NCI-H510A (cell line): ENCODE results near the gene KLF18.
"Not testable (repeated sequence)": the region's sequence is repeated elsewhere in the genome, so short reads cannot be mapped to it uniquely, and the experiment has no call there.

Experiments used
- DNase-seq: peaks from one replicate; lab custom pipeline; 2025; lab: John Stamatoyannopoulos, UW

The KLF18 gene

DNA sequence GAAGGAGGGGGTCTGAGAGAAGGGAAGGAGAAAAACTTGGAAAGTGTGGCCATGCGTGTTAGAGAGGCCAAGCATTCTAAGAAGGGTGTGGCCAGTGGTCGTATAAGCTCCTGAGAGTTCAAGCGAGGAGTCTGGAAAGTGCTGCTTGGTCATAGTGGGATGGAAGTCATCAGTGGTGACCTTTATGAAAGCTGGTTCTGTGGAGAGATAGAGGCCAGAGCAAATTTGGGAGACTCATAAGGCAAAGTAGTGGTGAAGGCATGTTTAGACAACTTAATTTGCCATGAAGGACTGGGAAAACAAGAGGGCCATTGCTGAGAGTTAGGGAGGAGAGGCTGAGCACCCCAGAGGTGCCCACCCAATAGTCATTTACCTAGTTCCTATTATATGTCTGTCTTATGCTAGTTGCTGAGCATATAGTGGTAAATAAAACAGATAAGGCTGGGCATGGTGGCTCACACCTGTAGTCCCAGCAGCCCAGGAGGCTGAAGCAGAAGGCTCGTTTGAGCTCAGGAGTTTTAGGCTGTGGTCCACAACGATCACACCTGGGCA lies 21.0 kb downstream of the KLF18 start:
- no peak for DNase-seq

DNA sequence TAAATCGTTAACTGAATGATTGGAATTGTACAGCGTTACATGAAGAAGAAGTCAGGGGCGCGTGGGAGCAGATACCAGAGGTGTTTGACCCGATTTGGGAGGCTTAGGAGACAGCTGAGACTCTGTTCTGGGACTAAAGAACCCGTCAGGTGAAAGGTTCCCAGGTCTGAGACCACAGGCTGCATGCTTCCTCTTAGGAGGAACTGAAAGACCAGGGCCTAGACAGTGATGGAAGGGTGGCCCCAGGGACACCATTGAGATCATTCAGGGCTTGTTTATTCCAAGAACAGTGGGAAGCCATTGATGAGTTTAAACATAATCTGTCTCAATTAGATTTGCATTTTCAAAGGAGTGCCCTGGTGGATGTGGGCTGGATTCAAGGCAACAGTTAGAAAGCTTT lies 21.9 kb downstream of the KLF18 start:
- DNase-seq, result no peak

DNA sequence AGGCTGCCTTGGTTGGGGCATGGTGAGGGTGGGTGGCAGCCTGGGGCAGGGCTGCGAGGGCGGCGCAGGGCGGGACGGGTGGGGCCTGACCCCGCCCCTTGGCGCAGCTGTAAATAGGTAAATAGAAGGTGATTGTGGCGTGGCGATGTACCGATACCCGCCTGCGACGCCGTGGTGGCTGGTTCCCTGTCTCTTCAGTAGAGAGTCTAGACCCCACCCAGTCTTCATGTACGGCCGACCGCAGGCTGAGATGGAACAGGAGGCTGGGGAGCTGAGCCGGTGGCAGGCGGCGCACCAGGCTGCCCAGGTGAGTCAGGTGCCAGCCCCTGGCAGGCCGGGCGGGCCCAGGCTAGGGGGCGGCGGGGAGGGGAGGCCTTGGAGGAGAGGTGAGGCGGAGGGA lies 22.7 kb downstream of the KLF18 start, which contains the start of gene KLF17:
TSS of gene KLF17 (plus strand) at position 140 of the 400 bp plus-strand sequence. CDS start at position 227, 87 bp downstream.
- DNase-seq, result no peak

DNA sequence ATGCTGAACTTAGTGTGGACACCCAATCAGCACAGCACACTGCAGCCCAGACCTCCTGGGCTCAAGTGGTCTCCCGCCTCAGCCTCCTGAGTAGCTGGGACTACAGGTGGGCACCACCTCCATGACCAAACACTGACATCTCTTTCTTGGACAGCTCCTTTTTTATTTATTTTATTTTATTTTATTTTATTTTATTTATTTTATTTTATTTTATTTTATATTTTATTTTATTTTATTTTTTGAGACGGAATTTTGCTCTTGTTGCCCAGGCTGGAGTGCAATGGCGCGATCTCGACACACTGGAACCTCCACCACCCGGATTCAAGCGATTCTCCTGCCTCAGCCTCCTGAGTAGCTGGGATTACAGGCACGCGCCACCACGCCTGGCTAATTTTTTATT lies 24.2 kb downstream of the KLF18 start:
- DNase-seq, result not testable (repeated sequence)

DNA sequence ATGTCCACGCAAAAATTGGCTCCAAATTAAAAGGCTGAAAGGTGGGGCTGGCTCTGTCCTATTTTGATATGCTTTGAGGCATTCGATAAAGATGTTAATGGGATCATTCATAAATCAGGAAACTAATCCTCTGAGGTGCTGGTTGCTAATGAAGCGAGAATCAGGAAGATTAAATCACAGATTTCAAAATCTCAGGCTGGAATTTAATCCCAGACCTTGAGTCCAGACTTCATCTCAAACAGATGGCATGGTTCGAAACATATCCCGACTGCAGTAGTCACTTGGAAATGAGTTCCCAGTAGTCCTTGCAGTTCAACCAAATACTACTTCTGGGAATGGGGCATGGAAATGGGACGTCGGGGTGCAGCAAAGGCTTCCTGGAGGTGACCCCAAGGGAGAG lies 27.3 kb downstream of the KLF18 start:
- no peak for DNase-seq

DNA sequence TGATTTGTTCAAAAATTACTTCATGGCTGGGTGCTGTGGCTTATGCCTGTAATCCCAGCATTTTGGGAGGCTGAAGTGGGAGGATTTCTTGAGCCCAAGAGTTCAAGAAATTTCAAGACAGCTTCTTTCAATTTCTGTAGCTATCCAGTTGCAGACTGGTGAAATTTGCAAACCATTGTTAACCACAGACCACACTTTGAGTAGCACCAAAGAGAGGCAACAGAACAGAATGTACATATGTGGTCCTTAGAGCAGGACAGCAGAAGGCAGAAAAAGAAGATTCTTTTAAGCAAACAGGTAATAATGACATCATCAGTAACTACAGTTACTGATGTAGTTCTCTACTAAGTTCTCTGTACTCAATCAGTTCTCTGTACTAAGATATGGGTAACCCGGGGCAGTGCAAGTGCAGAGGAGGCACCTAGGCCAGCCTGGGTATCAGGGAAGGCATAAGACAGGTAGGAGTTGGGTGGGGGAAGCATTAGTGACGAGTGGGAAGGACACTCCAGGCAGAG lies 28.3 kb downstream of the KLF18 start:
- no peak for DNase-seq

DNA sequence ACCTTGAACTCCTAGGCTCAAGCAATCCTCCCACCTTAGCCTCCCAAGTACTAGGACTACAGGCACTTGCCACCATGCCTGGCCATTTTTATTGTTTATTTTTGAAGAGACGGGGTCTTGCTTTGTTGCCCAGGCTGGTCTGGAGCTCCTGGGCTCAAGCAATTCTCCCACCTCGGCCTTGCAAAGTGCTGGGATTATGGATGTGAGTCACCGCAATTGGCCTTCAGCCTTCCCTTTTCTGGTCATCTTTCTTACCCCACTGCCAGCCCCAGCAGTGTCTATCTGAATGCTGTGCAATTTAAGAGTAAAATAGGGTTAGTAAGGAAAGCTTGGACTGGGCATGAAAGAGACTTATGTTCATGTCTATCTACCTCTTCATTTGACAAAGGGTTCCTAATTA lies 28.9 kb downstream of the KLF18 start:
- DNase-seq, result no peak

DNA sequence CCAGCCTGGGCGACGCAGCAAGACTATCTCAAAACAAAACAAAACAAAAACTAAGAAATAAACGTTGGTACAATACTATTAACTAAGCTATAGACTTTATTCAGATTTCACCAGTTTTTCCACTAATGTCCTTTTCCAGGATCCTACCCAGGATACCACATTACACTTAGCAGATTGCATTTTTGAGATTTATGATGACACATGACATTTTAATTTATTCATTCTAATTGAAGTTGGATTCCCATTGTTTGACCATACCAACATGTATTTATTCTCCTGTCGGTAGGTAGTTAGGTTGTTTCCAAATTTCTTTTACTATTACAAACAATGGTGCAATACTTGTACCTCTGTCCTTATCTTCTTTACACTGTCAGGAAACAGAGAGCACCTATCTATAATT lies 29.6 kb downstream of the KLF18 start:
- no peak for DNase-seq

DNA sequence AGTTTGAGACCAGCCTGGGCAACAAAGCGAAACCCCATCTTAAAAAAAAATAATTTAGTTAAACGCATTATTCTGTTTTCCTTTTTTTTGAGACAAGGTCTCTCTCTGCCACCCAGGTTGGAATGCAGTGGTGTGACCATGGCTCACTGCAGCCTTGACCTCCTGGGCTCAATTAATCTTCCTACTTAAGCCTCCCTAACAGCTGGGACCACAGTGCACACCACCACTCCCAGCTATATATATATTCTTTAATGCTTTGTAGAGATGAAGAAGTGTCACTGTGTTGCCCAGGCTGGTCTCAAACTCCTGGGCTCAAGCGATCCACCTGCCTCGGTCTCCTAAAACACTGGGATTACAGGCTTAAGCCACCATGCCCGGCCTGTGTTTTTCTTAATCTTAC lies 30.5 kb downstream of the KLF18 start:
- no peak for DNase-seq

DNA sequence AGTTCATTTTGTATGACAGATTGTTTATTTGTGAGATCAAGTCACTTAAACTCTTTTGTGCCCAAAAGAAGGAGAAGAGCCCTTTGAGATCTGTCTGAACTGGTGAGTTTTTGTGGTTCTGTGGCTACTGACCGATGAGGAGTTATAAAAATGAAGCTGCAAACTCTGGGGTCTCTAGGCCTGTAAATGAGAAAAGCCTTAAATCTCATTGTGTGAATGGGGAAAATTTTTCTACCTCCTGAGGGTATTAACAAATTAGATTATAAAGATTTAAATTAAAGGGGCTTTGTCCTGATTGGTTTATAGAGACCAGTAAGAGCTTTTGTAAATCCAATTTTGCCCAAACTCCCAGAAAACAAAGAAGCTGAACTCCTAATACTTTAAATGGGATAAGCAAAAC lies 32.5 kb downstream of the KLF18 start:
- no peak for DNase-seq

DNA sequence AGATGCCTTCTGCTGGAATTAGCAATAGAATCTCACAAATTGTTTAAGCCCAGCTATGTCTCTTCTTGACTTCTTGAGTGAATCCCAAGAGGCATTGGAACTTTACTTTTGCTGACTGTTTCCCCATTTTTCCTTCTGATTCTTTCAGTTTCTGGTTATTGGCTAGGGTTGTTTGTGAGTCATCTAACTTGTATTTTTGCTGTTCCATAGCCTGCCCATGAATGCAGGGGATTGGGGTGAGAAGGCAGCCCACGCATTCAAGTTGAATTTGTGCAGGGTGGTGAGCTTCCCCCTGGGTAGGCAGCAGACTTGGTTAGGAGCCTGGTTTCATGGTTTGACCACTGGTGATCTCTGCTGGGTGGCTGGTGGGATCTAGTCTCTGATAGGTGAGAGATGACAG lies 33.2 kb downstream of the KLF18 start:
- DNase-seq, result no peak

DNA sequence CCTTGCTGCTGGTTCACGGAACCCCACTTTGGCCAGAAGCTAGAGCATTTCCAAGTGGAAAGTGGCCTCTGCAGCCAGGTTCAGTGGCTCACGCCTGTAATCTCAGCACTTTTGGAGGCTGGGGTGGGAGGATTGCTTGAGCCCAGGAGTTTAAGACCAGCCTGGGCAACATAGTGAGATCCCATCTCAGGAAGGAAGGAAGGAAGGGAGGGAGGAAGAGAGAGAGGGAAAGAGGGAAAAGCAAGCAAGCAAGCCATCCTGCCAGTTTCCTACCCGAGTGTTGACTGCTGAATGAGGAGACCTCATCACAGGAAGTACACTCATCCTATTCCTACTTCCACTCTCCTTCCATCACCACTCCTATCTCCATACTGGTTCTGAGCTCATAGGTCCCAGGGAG lies 35.6 kb downstream of the KLF18 start:
- DNase-seq, result no peak

DNA sequence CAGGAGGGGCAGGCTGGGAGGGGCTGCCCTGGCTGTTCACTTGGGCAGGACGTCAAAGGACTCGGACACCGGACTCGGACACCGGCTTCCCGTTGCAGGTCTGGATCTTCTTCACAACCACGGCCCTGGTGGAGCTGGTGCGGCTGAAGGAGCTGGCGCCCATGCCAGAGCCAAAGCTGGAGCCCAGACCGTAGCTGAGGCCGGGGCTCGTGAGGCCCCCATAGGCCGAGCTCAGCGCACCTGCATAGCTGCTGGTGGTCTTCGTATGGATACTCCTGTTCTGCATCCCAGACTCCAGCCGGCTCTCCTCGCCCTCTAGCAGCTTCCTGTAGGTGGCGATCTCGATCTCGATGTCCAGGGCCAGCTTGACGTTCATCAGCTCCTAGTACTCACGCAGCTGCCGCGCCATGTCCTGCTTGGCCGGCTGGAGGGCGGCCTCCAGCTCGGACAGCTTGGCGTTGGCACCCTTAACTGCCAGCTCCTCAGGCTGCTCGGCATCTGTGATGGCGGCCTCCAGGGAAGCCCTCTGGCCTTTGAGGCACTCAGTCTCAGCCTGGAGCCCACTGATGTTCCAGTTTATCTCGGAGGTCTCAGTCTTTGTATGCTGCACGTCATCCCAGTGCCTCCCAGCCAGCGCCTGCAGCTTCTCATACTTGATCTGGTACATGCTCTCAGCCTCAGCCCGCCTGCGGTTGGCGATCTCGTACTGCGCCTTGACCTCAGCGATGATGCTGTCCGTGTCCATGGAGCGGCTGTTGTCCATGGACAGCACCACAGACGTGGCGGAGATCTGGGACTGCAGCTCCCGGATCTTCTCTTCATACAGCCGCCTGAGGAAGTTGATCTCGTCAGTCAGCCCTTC lies 37.9 kb downstream of the KLF18 start:
- peak; percentile 56 for DNase-seq

DNA sequence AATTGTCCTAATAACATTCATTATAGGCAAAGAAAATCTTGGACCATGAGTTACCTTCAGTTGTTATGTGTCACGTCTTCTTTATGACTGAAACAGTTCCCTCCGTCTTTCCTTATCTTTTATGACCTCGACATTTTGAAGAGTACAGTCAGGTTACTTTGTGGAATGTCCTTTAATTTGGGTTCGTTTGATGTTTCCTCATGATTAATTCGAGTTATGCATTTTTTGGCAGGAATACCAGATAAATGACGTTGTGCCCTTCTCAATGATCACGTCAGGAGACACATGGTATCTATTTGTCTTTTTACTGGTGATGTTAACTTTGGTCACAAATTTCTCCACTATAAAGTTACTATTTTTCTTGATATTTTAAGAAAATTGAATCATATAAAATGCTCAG lies 40.1 kb downstream of the KLF18 start:
- no peak for DNase-seq

DNA sequence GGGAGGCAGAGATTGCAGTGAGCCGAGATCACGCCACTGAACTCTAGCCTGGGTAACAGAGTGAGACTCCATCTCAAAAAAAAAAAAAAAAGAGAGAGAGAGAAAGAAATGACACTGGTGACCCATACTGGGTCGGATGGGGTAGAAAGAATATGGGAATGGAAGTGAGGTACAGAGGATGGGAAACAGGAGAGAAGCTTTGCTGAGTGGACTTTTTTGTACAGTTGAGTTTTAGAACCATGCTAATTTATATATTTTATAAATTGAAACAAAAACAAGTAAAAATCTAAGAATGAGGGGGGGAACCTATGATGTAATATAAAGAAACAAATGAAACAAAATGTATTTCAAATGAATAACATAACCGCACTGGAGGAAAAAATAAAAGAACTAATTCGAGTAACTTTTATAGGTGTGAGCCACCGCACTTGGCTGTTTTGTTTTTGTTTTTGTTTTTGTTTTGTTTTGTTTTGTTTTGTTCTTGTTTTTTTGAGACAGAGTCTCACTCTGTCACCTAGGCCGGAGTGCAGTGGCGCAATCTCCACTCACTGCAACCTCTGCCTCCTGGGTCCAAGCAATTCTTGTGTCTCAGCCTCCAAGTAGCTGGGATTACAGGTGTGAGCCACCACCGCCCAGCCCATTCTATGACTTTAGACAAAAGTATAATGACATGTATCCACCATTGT lies 41.1 kb downstream of the KLF18 start:
- DNase-seq, result no peak

DNA sequence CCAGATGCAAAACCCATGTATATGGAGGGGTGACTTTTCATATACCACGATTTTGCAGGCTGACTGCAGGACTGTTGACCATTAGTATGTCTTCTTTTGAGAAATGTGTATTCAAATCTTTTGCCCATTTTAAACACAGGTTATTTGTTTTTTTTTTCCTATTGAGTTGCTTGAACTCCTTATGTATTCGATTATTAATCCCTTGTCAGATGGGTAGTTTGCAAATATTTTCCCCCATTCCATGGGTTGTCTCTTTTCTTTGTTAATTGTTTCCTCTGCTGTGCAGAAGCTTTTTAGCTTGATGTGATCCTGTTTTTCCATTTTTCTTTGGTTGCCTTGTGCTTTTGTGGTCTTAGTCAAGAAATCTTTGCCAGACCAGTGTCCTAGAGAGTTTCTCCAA lies 47.4 kb downstream of the KLF18 start:
- no peak for DNase-seq

DNA sequence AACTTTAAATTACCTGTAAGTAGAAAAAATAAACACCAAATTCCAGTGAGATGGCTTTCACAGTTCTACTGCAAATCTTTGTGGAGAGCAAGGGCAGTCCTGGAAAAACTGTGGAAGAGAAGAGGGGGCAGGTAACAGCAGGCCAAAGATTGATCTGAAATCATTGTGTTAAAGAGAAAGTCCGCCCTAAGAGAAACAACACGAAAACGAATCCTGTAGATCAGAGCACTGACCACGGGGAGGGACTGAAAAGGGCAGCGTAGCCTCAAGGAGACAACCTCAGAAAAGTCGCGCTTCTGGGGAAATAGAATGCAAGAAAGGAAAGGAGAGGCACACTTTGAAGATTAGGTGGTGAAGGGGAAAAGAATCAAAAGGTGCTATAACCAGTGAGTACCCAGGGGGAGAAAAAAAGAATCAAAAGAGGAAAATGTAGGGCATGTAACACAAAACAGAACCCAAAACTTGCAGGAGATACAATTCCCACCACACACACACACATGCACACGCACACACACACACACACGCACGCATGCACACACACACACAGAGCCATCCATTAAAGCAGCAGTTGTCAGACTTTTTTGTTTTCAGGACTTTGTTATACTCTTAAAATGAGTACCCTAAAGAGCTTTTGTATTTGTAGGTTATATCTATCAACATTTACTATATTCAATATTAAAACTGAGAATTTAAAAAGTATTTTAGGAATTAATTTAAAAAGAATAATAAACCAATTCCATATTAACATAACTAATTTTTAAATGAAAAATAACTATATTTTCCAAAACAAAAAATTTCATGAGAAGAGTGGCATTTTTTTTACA lies 50.8 kb downstream of the KLF18 start:
- DNase-seq, result no peak

DNA sequence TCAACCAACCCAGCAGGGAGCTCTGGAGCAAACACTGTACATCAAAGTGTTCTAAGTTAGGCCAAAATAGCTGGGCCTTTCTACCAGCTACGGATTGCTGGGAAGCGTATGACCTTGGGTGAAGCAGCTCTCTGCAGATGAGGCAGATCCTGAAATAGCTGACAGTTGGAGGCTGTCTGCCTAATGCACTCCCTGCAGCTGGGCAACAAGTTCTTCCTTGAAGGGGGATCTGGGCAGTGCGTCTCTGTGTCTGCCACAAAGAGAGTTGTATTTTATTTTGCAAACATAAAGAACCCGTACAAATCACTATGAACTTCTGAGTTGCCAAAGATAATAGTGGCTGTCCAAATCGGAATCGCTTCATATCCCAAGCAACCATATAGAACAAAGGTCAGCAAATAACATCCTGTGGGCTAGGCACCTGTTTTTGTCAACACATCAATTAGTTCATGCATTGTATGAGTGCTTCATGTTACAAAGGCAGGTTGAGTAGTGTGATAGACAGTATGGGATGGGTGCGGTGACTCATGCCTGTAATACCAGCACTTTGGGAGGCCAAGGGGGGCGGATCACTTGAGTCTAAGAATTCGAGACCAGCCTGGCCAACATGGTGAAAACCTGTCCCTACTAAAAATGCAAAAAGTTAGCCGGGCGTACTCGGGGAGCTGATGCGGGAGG lies 51.9 kb downstream of the KLF18 start:
- peak; percentile 62 for DNase-seq
